Cardiac fibroblast (primary cell): ENCODE data around the gene NFKBIA.
"Not testable (repeated sequence)": the region's sequence is repeated elsewhere in the genome, so short reads cannot be mapped to it uniquely, and the experiment has no call there.

ENCODE experiments used
- DNase-seq, 2 donors: peaks; one replicate each; pipeline versions ENCODE4 v3.0.0 to v3.0.0-alpha.2; 2010; ENCODE audit warnings: low read depth in 2 of 2
- H3K4me3 ChIP-seq, 2 donors: replicated peaks in 1 of 2; 1 replicate in 1 of 2; 2 replicates in 1 of 2; pipeline ENCODE4 v1.5.1; 2011; ENCODE audit warnings: low read depth in 2 of 2, low read length in 2 of 2, mild to moderate bottlenecking in 2 of 2, moderate library complexity in 1 of 2
- CTCF ChIP-seq: IDR thresholded peaks from one replicate; pipeline ENCODE4 v1.5.1; 2011; ENCODE audit warnings: low read depth, mild to moderate bottlenecking, low read length, inconsistent platforms

The NFKBIA gene

GRCh38 chr14:35404449-35405303, at the start of gene NFKBIA:
Gene NFKBIA (minus strand): TSS chr14:35404749. CDS start chr14:35404644, 105 bp downstream.
- TF ChIP-seq CTCF: peak; percentile 1
- H3K4me3 ChIP-seq: peak within 1 kb of the TSS; percentile 84 to 94
- DNase-seq: peak; percentile 93 to 94

GRCh38 chr14:35446450-35446849, 41.9 kb upstream of the NFKBIA start:
- no peak for DNase-seq
- no peak overlapping the region for H3K4me3 ChIP-seq
- no peak for TF ChIP-seq CTCF

- DNase-seq: no peak
- no peak overlapping the region for H3K4me3 ChIP-seq
- TF ChIP-seq CTCF: no peak
Measured at GRCh38 chr14:35444104-35444503, 39.6 kb upstream of the NFKBIA start.

GRCh38 chr14:35441160-35441559, 36.6 kb upstream of the NFKBIA start:
- TF ChIP-seq CTCF: no peak
- DNase-seq: no peak
- H3K4me3 ChIP-seq: no peak overlapping the region

- H3K4me3 ChIP-seq: no peak overlapping the region
- peak; percentile 63 for TF ChIP-seq CTCF
- DNase-seq: peak; percentile 22 to 41
Measured at GRCh38 chr14:35438910-35439713, 34.6 kb upstream of the NFKBIA start.

GRCh38 chr14:35438492-35438891, 33.9 kb upstream of the NFKBIA start:
- H3K4me3 ChIP-seq, DNase-seq: not testable (repeated sequence)

GRCh38 chr14:35435177-35435576, 30.6 kb upstream of the NFKBIA start:
- peak in 1 of 2 donors; percentile 49 for DNase-seq
- no peak for TF ChIP-seq CTCF
- H3K4me3 ChIP-seq: no peak overlapping the region
